WTC11 (cell line): ENCODE data around the gene COL5A3. TPM values are rescaled to one million over a fixed set of nuclear protein-coding genes. Genes with fewer than 3 reads are reported as not detected.

Experiments used
- ATAC-seq: fragments of 200-7000 bp; cut with Tn5 transposase; 2 replicates; pipeline ENCODE4 v1.10.0; 2021; ENCODE audit warnings: mild to moderate bottlenecking, moderate library complexity
- CTCF ChIA-PET: fragments of 300-600 bp; sonication (Branson Sonifier 250); formaldehyde crosslinking; loops from one replicate; lab custom pipeline; 2021; ENCODE audit warnings: antibody characterized with exemption; lab: Charles Lee
- POLR2A ChIA-PET: fragments of 350-600 bp; sonication (Branson Sonifier 250); formaldehyde crosslinking; loops from one replicate; lab custom pipeline; 2021; ENCODE audit warnings: antibody characterized with exemption; lab: Charles Lee
- DNase-seq: peaks from one replicate; pipeline ENCODE4 v3.0.0; 2021; ENCODE audit warnings: low spot score
- H3K27ac Mint-ChIP-seq: 2 replicates; pipeline ENCODE4 v1.8.0; 2021; ENCODE audit warnings: mixed read lengths
- H3K27me3 Mint-ChIP-seq: 2 replicates; pipeline ENCODE4 v1.8.0; 2021; ENCODE audit warnings: low read depth, mild to moderate bottlenecking, moderate library complexity, mixed read lengths
- H3K36me3 Mint-ChIP-seq: 2 replicates; pipeline ENCODE4 v1.8.0; 2021; ENCODE audit warnings: mixed read lengths
- H3K4me1 Mint-ChIP-seq: 2 replicates; pipeline ENCODE4 v1.8.0; 2022; ENCODE audit warnings: mixed read lengths
- H3K4me3 Mint-ChIP-seq: 2 replicates; pipeline ENCODE4 v1.8.0; 2021; ENCODE audit warnings: mild to moderate bottlenecking, moderate library complexity, mixed read lengths
- H3K9me3 Mint-ChIP-seq: 2 replicates; pipeline ENCODE4 v1.8.0; 2021; ENCODE audit warnings: mixed read lengths
- CBFB ChIP-seq: sonication (generic); formaldehyde crosslinking; IDR thresholded peaks from 2 replicates; pipeline ENCODE4 v1.8.1; 2022; ENCODE audit warnings: mild to moderate bottlenecking, low read depth, missing genetic modification reagents
- E2F1 ChIP-seq: sonication (generic); formaldehyde crosslinking; IDR thresholded peaks from 2 replicates; pipeline ENCODE4 v1.8.0; 2022; ENCODE audit warnings: mild to moderate bottlenecking, missing genetic modification reagents
- EMX1 ChIP-seq: fragments of 250-450 bp; sonication (Bioruptor Pico); IDR thresholded peaks from 2 replicates; pipeline ENCODE4 v1.8.0; 2021; ENCODE audit warnings: mild to moderate bottlenecking
- ESRRA ChIP-seq: sonication (generic); formaldehyde crosslinking; IDR thresholded peaks from 2 replicates; pipeline ENCODE4 v1.8.1; 2022; ENCODE audit warnings: mild to moderate bottlenecking, missing genetic modification reagents, borderline replicate concordance
- ETV6 ChIP-seq: sonication (generic); formaldehyde crosslinking; IDR thresholded peaks from 2 replicates; pipeline ENCODE4 v1.8.1; 2022; ENCODE audit warnings: mild to moderate bottlenecking, missing genetic modification reagents
- FOXK1 ChIP-seq: sonication (generic); formaldehyde crosslinking; IDR thresholded peaks from 2 replicates; pipeline ENCODE4 v1.8.0; 2022; ENCODE audit warnings: mild to moderate bottlenecking, moderate library complexity, missing genetic modification reagents
- FOXP1 ChIP-seq: sonication (generic); formaldehyde crosslinking; IDR thresholded peaks from 2 replicates; pipeline ENCODE4 v1.8.0; 2022; ENCODE audit warnings: missing genetic modification reagents, mild to moderate bottlenecking, moderate library complexity, borderline replicate concordance
- GTF2I ChIP-seq: fragments of 250-450 bp; sonication (Bioruptor Pico); conservative IDR thresholded peaks from 2 replicates; pipeline ENCODE4 v1.4.0; 2021; ENCODE audit warnings: mild to moderate bottlenecking
- HMGA2 ChIP-seq: fragments of 250-450 bp; sonication (Bioruptor Pico); IDR thresholded peaks from 2 replicates; pipeline ENCODE4 v1.4.0; 2021; ENCODE audit warnings: mild to moderate bottlenecking, moderate library complexity
- HMGXB4 ChIP-seq: sonication (generic); formaldehyde crosslinking; IDR thresholded peaks from 2 replicates; pipeline ENCODE4 v1.8.1; 2023; ENCODE audit warnings: mild to moderate bottlenecking, moderate library complexity, missing genetic modification reagents
- NR2C2 ChIP-seq: sonication (generic); formaldehyde crosslinking; IDR thresholded peaks from 2 replicates; pipeline ENCODE4 v1.8.0; 2022; ENCODE audit warnings: mild to moderate bottlenecking, missing genetic modification reagents
- OVOL2 ChIP-seq: fragments of 250-450 bp; sonication (Bioruptor Pico); IDR thresholded peaks from 2 replicates; pipeline ENCODE4 v1.9.0; 2021; ENCODE audit warnings: mild to moderate bottlenecking, borderline replicate concordance
- PRRX2 ChIP-seq: fragments of 250-450 bp; sonication (Bioruptor Pico); IDR thresholded peaks from 2 replicates; pipeline ENCODE4 v1.8.0; 2021; ENCODE audit warnings: mild to moderate bottlenecking
- SMAD3 ChIP-seq: sonication (generic); formaldehyde crosslinking; IDR thresholded peaks from 2 replicates; pipeline ENCODE4 v1.8.0; 2022; ENCODE audit warnings: missing genetic modification reagents, mild to moderate bottlenecking, borderline replicate concordance
- TEAD4 ChIP-seq: sonication (generic); formaldehyde crosslinking; IDR thresholded peaks from 2 replicates; pipeline ENCODE4 v1.8.0; 2022; ENCODE audit warnings: mild to moderate bottlenecking, missing genetic modification reagents
- USF1 ChIP-seq: sonication (generic); formaldehyde crosslinking; IDR thresholded peaks from 2 replicates; pipeline ENCODE4 v1.8.0; 2022; ENCODE audit warnings: mild to moderate bottlenecking, missing genetic modification reagents
- ZBTB21 ChIP-seq: sonication (generic); formaldehyde crosslinking; IDR thresholded peaks from 2 replicates; pipeline ENCODE4 v1.8.1; 2023; ENCODE audit warnings: mild to moderate bottlenecking, missing genetic modification reagents, borderline replicate concordance
- ZBTB43 ChIP-seq: sonication (generic); formaldehyde crosslinking; IDR thresholded peaks from 2 replicates; pipeline ENCODE4 v1.8.1; 2023; ENCODE audit warnings: mild to moderate bottlenecking, missing genetic modification reagents
- ZMAT4 ChIP-seq: fragments of 250-450 bp; sonication (Bioruptor Pico); IDR thresholded peaks from 2 replicates; pipeline ENCODE4 v1.9.0; 2021; ENCODE audit warnings: mild to moderate bottlenecking
- ZNF317 ChIP-seq: sonication (generic); formaldehyde crosslinking; IDR thresholded peaks from 2 replicates; pipeline ENCODE4 v1.8.1; 2023; ENCODE audit warnings: low read depth, mild to moderate bottlenecking, moderate library complexity, missing genetic modification reagents, borderline replicate concordance
- ZNF423 ChIP-seq: fragments of 250-450 bp; sonication (Bioruptor Pico); IDR thresholded peaks from 2 replicates; pipeline ENCODE4 v2.1.2; 2022; ENCODE audit warnings: mild to moderate bottlenecking, moderate library complexity
- ZNF671 ChIP-seq: fragments of 250-450 bp; sonication (Bioruptor Pico); IDR thresholded peaks from 2 replicates; pipeline ENCODE4 v1.8.0; 2021; ENCODE audit warnings: mild to moderate bottlenecking
- total RNA-seq: library from RNA; stranded (reverse); gene quantifications from 3 replicates; pipeline ENCODE4 v1.2.3, GENCODE V29; 2021

COL5A3 gene
- total RNA-seq, 1 experiment from 2014 or later = 0.81 TPM

- Mint-ChIP-seq H3K36me3 (no peaks in the 10 kb centered on the region), H3K9me3 (no peaks in the 10 kb centered on the region), H3K4me3 (no peak overlapping the region), H3K4me1 (peaks cover 10% of the 10 kb centered on the region), H3K27ac (no peak overlapping the region), H3K27me3 (peaks cover 50% of the 10 kb centered on the region)
- no peak for DNase-seq
- TF ChIP-seq GTF2I (CRISPR knock-in tag) = no peak
- TF ChIP-seq E2F1 = no peak
- TF ChIP-seq EMX1 = no peak
- no peak for TF ChIP-seq ZNF317 (CRISPR knock-in tag)
- no peak for TF ChIP-seq ZMAT4 (CRISPR knock-in tag)
- no peak for TF ChIP-seq CBFB
- TF ChIP-seq SMAD3 (CRISPR knock-in tag) = no peak
- TF ChIP-seq NR2C2 = no peak
- TF ChIP-seq PRRX2 (CRISPR knock-in tag) = no peak
- TF ChIP-seq ZBTB21 (CRISPR knock-in tag) = no peak
- no peak for TF ChIP-seq OVOL2
- TF ChIP-seq USF1 (CRISPR knock-in tag) = no peak
- TF ChIP-seq FOXK1 (CRISPR knock-in tag) = no peak
- no peak for TF ChIP-seq ZNF423 (CRISPR knock-in tag)
- TF ChIP-seq HMGA2 (CRISPR knock-in tag) = no peak
- no peak for TF ChIP-seq ESRRA (CRISPR knock-in tag)
- CTCF ChIA-PET = interaction anchor here (0.6 to 2.9 kb wide), 2 partner anchors 21 kb away, joined by 3 to 13 read pairs; no protein-coding TSS in a partner anchor
- ATAC-seq = no peak
- POLR2A ChIA-PET = interaction anchor here (0.6 kb wide), 1 partner anchor 1864 kb away, joined by 6 read pairs; no protein-coding TSS in a partner anchor
These were observed 3.5 kb downstream of the COL5A3 start for GRCh38 chr19:10006752-10007323.

- TF ChIP-seq HMGXB4 (CRISPR knock-in tag) (no peak), ETV6 (CRISPR knock-in tag) (no peak), FOXP1 (CRISPR knock-in tag) (no peak), ESRRA (CRISPR knock-in tag) (no peak), ZBTB43 (no peak), ZNF671 (CRISPR knock-in tag) (no peak), TEAD4 (no peak)
- H3K4me1 Mint-ChIP-seq = peaks cover 10% of the 10 kb centered on the region
- no peak for ATAC-seq
These were observed 4.0 kb downstream of the COL5A3 start for GRCh38 chr19:10006335-10006708.

More at GRCh38 chr19:10006335-10006708, 4.0 kb downstream of the COL5A3 start:
- ChIA-PET POLR2A (no interaction called here), CTCF (interaction anchor here (0.6 kb wide), 1 partner anchor 21 kb away, joined by 3 read pairs; no protein-coding TSS in a partner anchor)
- H3K27me3 Mint-ChIP-seq = peaks cover 45% of the 10 kb centered on the region
- DNase-seq = no peak
- no peak overlapping the region for H3K4me3 Mint-ChIP-seq
- no peaks in the 10 kb centered on the region for H3K36me3 Mint-ChIP-seq
- no peak overlapping the region for H3K27ac Mint-ChIP-seq
- no peaks in the 10 kb centered on the region for H3K9me3 Mint-ChIP-seq
